Tibial nerve (tissue), 4 donors: ENCODE data around the gene PCDH9. TPM values are rescaled to one million over a fixed set of nuclear protein-coding genes. Genes with fewer than 3 reads are reported as not detected.

Experiments
- DNase-seq, 2 donors: peaks; one replicate each; pipeline ENCODE4 v3.0.0-alpha.2; 2019; ENCODE audit warnings: low spot score in 2 of 2
- H3K27ac ChIP-seq, 4 donors: fragments of 200-600 bp; sonication (generic) in 3 of 4; one replicate each; pipeline ENCODE4 v1.5.1; 2017 to 2019; ENCODE audit warnings: mild to moderate bottlenecking in 1 of 4
- H3K27me3 ChIP-seq, 2 donors: fragments of 200-600 bp; sonication (generic) in 1 of 2; one replicate each; pipeline versions ENCODE4 v1.5.1 to v1.6.0; 2017 to 2019
- H3K36me3 ChIP-seq, 3 donors: fragments of 200-600 bp; sonication (generic); one replicate each; pipeline ENCODE4 v1.5.1; 2018 to 2019
- H3K4me1 ChIP-seq, 4 donors: fragments of 200-600 bp; sonication (generic) in 3 of 4; one replicate each; pipeline ENCODE4 v1.5.1; 2017 to 2019
- H3K4me3 ChIP-seq, 4 donors: fragments of 200-600 bp; sonication (generic) in 3 of 4; one replicate each; pipeline ENCODE4 v1.5.1; 2017 to 2019; ENCODE audit warnings: mild to moderate bottlenecking in 1 of 4, moderate library complexity in 1 of 4
- H3K9me3 ChIP-seq, 4 donors: fragments of 200-600 bp; sonication (generic) in 3 of 4; one replicate each; pipeline ENCODE4 v1.5.1; 2017 to 2019
- CTCF ChIP-seq, 5 experiments: fragments of 200-600 bp in 3 of 5; fragments of 450-650 bp in 2 of 5; sonication (generic) in 3 of 5; IDR thresholded peaks; one replicate each; pipeline ENCODE4 v1.5.1; 2016 to 2019; ENCODE audit warnings: antibody characterized with exemption in 5 of 5, mild to moderate bottlenecking in 3 of 5, moderate library complexity in 2 of 5
- EP300 ChIP-seq, 2 donors: sonication (generic); formaldehyde crosslinking; IDR thresholded peaks; one replicate each; pipeline ENCODE4 v1.6.1; 2017; ENCODE audit warnings: antibody characterized with exemption in 2 of 2, mild to moderate bottlenecking in 1 of 2
- POLR2A ChIP-seq, 2 donors: fragments of 450-650 bp; IDR thresholded peaks; one replicate each; pipeline ENCODE4 v1.6.1; 2017; ENCODE audit warnings: antibody characterized with exemption in 2 of 2, mild to moderate bottlenecking in 2 of 2, moderate library complexity in 2 of 2
- WGBS, 2 donors: methylation state at CpG; one replicate each; pipeline ENCODE4 v1.1.5; 2018; 5-methylcytosine and 5-hydroxymethylcytosine counted together
- total RNA-seq, 4 donors: library from RNA; depleted of rRNA; stranded (reverse); fragments of >200 nt; gene quantifications; one replicate each; pipeline ENCODE4 v1.1.0, GENCODE V29; 2016

The PCDH9 gene
- total RNA-seq, 4 donors from 2014 or later, result 11.8 to 28.6 (median 14.4) TPM

DNA sequence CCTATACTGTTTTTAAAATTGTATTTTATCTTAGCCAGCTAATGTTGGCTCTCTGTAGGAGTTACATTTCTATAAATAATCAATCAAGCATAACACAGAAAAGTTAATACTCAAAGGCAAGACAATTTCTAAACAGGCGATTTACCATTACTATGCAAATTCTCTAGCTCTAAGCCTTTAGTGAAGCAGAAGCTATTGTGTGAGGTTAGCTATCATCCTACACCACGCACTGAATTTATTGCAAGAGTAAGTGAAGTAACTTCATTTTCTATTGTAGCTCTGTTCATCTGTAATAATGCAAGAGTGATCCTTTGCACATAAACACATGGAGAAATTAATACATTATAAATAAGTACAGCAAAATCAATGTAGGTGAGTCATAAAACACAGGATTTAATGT, 439.3 kb downstream of the PCDH9 start:
- H3K27ac ChIP-seq, result no peak overlapping the region
- TF ChIP-seq CTCF (IDR thresholded peaks at IDR 0.05), result no peak
- no peak for TF ChIP-seq POLR2A (IDR thresholded peaks at IDR 0.05)
- TF ChIP-seq EP300 (IDR thresholded peaks at IDR 0.05), result no peak
- H3K9me3 ChIP-seq, result no peaks in the 10 kb centered on the region
- no peaks in the 10 kb centered on the region for H3K27me3 ChIP-seq
- H3K4me3 ChIP-seq, result no peak overlapping the region
- no peak for DNase-seq
- H3K36me3 ChIP-seq, result no peaks in the 10 kb centered on the region
- H3K4me1 ChIP-seq, result peaks cover 0 to 6% (median 0%) of the 10 kb centered on the region in 4 donors
- 91 to 92% methylated on average over 2 of the region's 2 CpGs for WGBS, 2 donors

DNA sequence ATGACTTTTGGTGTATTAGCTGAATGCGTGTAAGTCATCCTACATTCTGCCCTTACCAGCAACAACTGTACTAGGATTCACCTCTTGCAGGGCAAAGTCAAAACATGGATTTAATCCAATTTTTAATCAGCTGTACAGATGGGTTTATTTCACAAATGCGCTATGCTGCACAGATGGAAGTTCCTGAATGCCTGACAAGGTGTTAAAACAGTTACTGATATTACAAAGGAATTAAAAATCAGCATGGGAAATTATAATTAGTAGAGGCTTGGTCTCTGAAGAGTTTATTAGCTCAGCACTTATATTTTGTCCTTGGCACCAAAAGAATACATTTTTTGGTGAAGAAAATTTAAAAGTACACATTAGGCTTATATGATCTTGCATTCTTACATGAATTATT, 448.9 kb downstream of the PCDH9 start:
- WGBS, 2 donors, result 93 to 95% methylated on average over 2 of the region's 2 CpGs
- H3K4me3 ChIP-seq, result no peak overlapping the region
- no peak for TF ChIP-seq POLR2A (IDR thresholded peaks at IDR 0.05)
- no peak for TF ChIP-seq CTCF (IDR thresholded peaks at IDR 0.05)
- no peak for TF ChIP-seq EP300 (IDR thresholded peaks at IDR 0.05)
- no peak for DNase-seq
- no peaks in the 10 kb centered on the region for H3K27me3 ChIP-seq
- H3K9me3 ChIP-seq, result no peaks in the 10 kb centered on the region
- H3K27ac ChIP-seq, result no peak overlapping the region
- H3K36me3 ChIP-seq, result no peaks in the 10 kb centered on the region
- H3K4me1 ChIP-seq, result no peaks in the 10 kb centered on the region

- Histone ChIP-seq H3K27me3 (no peaks in the 10 kb centered on the region), H3K4me1 (no peaks in the 10 kb centered on the region), H3K9me3 (no peaks in the 10 kb centered on the region), H3K27ac (no peak overlapping the region), H3K4me3 (no peak overlapping the region), H3K36me3 (no peaks in the 10 kb centered on the region)
- TF ChIP-seq CTCF (IDR thresholded peaks at IDR 0.05) (no peak), EP300 (IDR thresholded peaks at IDR 0.05) (no peak), POLR2A (IDR thresholded peaks at IDR 0.05) (no peak)
- WGBS, 2 donors, result 86 to 90% methylated on average over 3 of the region's 3 CpGs
- no peak for DNase-seq
Measured at GRCh38 chr13:66780814-66781213, 449.3 kb downstream of the PCDH9 start.

DNA sequence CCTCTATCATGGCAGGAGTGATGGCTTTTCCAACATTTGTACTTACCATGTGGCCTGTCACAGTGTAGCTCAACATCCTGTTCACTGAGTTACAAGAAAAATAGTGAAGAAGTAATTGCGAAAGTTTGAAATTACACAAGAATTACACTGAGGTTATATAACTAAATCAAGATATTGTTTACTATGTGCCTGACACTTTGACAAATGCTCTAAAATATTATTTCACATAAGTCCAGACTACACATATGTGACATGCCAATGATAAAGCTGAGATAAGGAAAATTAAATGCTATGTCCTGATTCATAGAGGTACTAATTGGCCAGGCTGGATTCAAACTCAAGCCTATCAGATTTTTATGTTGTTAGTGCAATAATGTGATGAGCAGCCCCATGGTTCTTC, 451.7 kb downstream of the PCDH9 start:
- H3K27ac ChIP-seq, result no peak overlapping the region
- TF ChIP-seq EP300 (IDR thresholded peaks at IDR 0.05), result no peak
- no peak for TF ChIP-seq POLR2A (IDR thresholded peaks at IDR 0.05)
- no peak for TF ChIP-seq CTCF (IDR thresholded peaks at IDR 0.05)
- H3K27me3 ChIP-seq, result no peaks in the 10 kb centered on the region
- H3K36me3 ChIP-seq, result no peaks in the 10 kb centered on the region
- H3K4me3 ChIP-seq, result no peak overlapping the region
- H3K4me1 ChIP-seq, result no peaks in the 10 kb centered on the region
- no peaks in the 10 kb centered on the region for H3K9me3 ChIP-seq
- no peak for DNase-seq
- 93 to 100% methylated on average over 1 of the region's 1 CpG for WGBS, 2 donors

DNA sequence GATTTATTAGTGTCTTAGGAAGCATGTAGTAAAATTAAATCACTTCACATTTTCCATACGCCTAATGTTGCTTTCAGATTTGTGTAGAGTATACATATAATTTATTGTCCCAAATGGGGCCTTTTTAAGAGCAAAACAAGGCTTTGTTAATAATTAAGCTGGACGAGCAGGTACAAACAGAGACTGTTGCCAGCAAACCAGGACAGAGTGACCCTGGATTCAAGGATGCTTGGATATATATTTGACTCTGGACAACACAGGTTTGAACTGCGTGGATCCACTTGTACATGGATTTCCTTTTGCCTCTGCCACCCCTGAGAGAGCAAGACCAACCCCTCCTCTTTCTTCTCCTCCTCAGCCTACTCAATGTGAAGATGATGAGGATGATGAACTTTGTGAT, 454.9 kb downstream of the PCDH9 start:
- H3K36me3 ChIP-seq, result no peaks in the 10 kb centered on the region
- DNase-seq, result no peak
- 83 to 85% methylated on average over 3 of the region's 3 CpGs for WGBS, 2 donors
- no peaks in the 10 kb centered on the region for H3K9me3 ChIP-seq
- no peak overlapping the region for H3K4me3 ChIP-seq
- no peak overlapping the region for H3K27ac ChIP-seq
- no peaks in the 10 kb centered on the region for H3K4me1 ChIP-seq
- no peaks in the 10 kb centered on the region for H3K27me3 ChIP-seq
- TF ChIP-seq CTCF (IDR thresholded peaks at IDR 0.05), result no peak
- no peak for TF ChIP-seq POLR2A (IDR thresholded peaks at IDR 0.05)
- TF ChIP-seq EP300 (IDR thresholded peaks at IDR 0.05), result no peak
